Left lung (tissue), 10 donors: ENCODE data around the gene SEC61B. TPM values are rescaled to one million over a fixed set of nuclear protein-coding genes. Genes with fewer than 3 reads are reported as not detected.

Experiments used
- ATAC-seq: fragments of 200-7000 bp; cut with Tn5 transposase; one replicate; pipeline ENCODE4 v1.9.1; 2020; ENCODE audit warnings: moderate library complexity
- DNase-seq, 4 donors: peaks; one replicate each; pipeline ENCODE4 v3.0.0-alpha.2; 2013 to 2020
- H3K27ac ChIP-seq, 2 donors: fragments of 200-600 bp; sonication (generic) in 1 of 2; one replicate each; pipeline versions ENCODE4 v1.5.0 to v1.8.0; 2020 to 2021
- H3K27me3 ChIP-seq, 2 donors: fragments of 200-600 bp; sonication (generic) in 1 of 2; one replicate each; pipeline versions ENCODE4 v1.5.0 to v1.8.0; 2020 to 2021
- H3K36me3 ChIP-seq, 2 donors: fragments of 200-600 bp; sonication (generic) in 1 of 2; one replicate each; pipeline versions ENCODE4 v1.5.0 to v1.8.0; 2020 to 2021
- H3K4me1 ChIP-seq, 2 donors: fragments of 200-600 bp; one replicate each; pipeline ENCODE4 v1.8.0; 2021
- H3K4me3 ChIP-seq, 2 donors: fragments of 200-600 bp; sonication (generic) in 1 of 2; one replicate each; pipeline versions ENCODE4 v1.5.0 to v1.8.0; 2020 to 2021; ENCODE audit warnings: mild to moderate bottlenecking in 1 of 2
- H3K9me3 ChIP-seq, 2 donors: fragments of 200-600 bp; sonication (generic) in 1 of 2; one replicate each; pipeline versions ENCODE4 v1.5.0 to v1.8.0; 2020 to 2021
- intact Hi-C, 2 donors: fragments of 100-400 bp; cut with DNase I; formaldehyde crosslinking; loops; one replicate each; pipeline versions ENCODE4 v1.11.2 to v1.14.2; 2022
- polyA plus RNA-seq, 6 donors: library from polyadenylated mRNA; unstranded; fragments of 120-200 nt; gene quantifications; one replicate each; pipeline ENCODE4 v1.2.1, GENCODE V29; 2013; ENCODE audit not compliant: insufficient read length in 6 of 6
- total RNA-seq, 2 donors: library from RNA; stranded (reverse); fragmentation: NEBNext Ultra II Directional; extraction: Animal tissue kit (Norgen Biotek cat#: 25700); gene quantifications; one replicate each; pipeline ENCODE4 v1.2.1, GENCODE V29; 2021
- TF ChIP-seq, protein P1 (sequence below), 2 donors: fragments of 200-600 bp; sonication (generic) in 1 of 2; IDR thresholded peaks; one replicate each; pipeline versions ENCODE4 v1.5.0 to v1.8.0; 2021; ENCODE audit warnings: antibody characterized with exemption in 2 of 2
- donor health status: DM: no; HTN: yes; CAD: no.
- donor health status: DM: no; HTN: no; CAD: no.

Gene SEC61B
- total and polyA plus RNA-seq, 8 donors = 121 to 184 (median 139) TPM

DNA sequence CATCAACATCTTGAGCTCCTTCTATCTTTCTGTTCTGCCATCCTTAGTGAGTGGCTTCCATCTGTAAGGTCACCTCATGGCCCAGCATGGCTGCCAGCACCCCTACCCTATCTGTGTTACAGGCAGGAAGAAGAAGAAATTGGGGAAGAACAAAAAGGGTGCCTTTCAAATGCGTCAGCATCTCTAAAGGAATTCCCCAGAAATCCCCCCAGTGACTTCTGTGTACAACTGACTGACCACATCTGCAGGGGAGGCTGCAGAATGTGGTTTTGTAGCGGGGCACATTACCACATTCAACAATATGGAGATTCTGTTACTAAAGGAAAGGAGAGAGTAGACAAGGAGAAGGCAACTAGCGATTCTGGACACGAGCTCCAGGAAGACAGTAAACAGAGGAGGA, 40.5 kb upstream of the SEC61B start:
- DNase-seq = no peak
- intact Hi-C loops = no loop called here
- Histone ChIP-seq H3K36me3 (no peaks in the 10 kb centered on the region), H3K27ac (no peak overlapping the region), H3K4me3 (no peak overlapping the region), H3K4me1 (peaks cover 5 to 12% of the 10 kb centered on the region in 2 donors), H3K27me3 (no peaks in the 10 kb centered on the region), H3K9me3 (no peaks in the 10 kb centered on the region)
- TF ChIP-seq, protein P1, sequence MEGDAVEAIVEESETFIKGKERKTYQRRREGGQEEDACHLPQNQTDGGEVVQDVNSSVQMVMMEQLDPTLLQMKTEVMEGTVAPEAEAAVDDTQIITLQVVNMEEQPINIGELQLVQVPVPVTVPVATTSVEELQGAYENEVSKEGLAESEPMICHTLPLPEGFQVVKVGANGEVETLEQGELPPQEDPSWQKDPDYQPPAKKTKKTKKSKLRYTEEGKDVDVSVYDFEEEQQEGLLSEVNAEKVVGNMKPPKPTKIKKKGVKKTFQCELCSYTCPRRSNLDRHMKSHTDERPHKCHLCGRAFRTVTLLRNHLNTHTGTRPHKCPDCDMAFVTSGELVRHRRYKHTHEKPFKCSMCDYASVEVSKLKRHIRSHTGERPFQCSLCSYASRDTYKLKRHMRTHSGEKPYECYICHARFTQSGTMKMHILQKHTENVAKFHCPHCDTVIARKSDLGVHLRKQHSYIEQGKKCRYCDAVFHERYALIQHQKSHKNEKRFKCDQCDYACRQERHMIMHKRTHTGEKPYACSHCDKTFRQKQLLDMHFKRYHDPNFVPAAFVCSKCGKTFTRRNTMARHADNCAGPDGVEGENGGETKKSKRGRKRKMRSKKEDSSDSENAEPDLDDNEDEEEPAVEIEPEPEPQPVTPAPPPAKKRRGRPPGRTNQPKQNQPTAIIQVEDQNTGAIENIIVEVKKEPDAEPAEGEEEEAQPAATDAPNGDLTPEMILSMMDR (IDR thresholded peaks at IDR 0.05) = no peak
- ATAC-seq = no peak

DNA sequence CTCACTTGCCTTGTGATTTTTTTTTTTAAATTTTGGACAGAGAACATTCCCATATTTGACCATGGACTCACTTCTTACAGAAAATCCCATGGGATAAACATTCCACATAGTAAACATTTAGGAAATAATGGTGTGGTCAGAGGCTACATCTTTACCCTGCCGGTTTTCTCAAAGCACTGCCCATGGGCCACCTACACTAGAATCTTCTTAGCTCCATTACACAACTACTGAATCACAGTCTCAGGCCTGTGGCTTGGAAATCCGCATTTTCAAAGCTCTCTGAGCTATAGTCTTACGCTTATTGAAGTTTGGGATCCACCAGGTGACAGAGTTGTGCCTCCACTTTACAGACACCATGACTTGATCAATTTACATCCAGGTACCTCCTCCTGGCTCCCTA, 39.7 kb upstream of the SEC61B start:
- H3K4me3 ChIP-seq = no peak overlapping the region
- TF ChIP-seq, protein P1 (IDR thresholded peaks at IDR 0.05) = no peak
- ATAC-seq = no peak
- H3K4me1 ChIP-seq = peaks cover 5 to 12% of the 10 kb centered on the region in 2 donors
- intact Hi-C loops = no loop called here
- no peaks in the 10 kb centered on the region for H3K36me3 ChIP-seq
- H3K9me3 ChIP-seq = no peaks in the 10 kb centered on the region
- no peak overlapping the region for H3K27ac ChIP-seq
- no peak for DNase-seq
- H3K27me3 ChIP-seq = no peaks in the 10 kb centered on the region

DNA sequence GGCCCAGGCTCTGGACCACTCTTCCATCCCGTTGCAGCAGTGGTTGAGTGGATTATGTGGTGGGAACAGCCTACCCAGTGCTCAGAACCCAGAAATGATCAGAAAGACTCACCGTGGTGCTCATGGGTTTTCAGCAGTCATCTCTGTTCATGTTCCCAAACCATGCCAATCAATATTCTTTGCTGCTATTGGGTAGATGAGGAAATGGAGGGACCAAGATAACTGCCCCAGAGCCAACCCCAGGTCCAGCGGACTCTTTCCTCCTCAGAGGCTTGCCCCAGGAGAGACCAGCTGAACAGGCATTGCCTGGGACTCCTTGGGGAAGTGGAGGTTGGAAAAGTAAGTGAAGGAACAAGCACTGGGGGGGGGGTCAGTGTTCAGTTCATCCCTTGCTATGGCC, 38.5 kb upstream of the SEC61B start:
- Histone ChIP-seq H3K4me3 (no peak overlapping the region), H3K4me1 (peaks cover 5 to 12% of the 10 kb centered on the region in 2 donors), H3K27ac (no peak overlapping the region), H3K27me3 (no peaks in the 10 kb centered on the region), H3K9me3 (no peaks in the 10 kb centered on the region), H3K36me3 (no peaks in the 10 kb centered on the region)
- intact Hi-C loops = no loop called here
- ATAC-seq = no peak
- DNase-seq = no peak
- TF ChIP-seq, protein P1 (IDR thresholded peaks at IDR 0.05) = no peak

DNA sequence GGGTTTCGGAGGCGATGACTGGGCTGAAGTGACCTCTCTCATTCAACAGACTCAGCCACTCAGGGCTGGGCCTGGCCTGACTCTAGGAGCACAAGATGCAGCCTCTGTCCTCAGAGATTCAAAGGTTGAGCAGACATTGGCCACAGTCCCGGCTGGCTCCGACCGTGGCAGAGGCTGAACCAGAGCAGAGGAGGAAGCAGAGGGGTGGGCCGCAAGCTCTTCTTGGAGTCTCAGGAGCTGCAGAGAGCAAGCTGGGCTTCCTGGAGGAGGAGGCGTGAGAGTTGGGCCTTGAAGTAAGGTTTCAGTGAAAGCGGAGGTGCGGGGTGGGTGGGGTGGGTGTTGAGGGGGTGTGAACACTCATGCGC, 38.0 kb upstream of the SEC61B start:
- H3K27ac ChIP-seq = no peak overlapping the region

DNA sequence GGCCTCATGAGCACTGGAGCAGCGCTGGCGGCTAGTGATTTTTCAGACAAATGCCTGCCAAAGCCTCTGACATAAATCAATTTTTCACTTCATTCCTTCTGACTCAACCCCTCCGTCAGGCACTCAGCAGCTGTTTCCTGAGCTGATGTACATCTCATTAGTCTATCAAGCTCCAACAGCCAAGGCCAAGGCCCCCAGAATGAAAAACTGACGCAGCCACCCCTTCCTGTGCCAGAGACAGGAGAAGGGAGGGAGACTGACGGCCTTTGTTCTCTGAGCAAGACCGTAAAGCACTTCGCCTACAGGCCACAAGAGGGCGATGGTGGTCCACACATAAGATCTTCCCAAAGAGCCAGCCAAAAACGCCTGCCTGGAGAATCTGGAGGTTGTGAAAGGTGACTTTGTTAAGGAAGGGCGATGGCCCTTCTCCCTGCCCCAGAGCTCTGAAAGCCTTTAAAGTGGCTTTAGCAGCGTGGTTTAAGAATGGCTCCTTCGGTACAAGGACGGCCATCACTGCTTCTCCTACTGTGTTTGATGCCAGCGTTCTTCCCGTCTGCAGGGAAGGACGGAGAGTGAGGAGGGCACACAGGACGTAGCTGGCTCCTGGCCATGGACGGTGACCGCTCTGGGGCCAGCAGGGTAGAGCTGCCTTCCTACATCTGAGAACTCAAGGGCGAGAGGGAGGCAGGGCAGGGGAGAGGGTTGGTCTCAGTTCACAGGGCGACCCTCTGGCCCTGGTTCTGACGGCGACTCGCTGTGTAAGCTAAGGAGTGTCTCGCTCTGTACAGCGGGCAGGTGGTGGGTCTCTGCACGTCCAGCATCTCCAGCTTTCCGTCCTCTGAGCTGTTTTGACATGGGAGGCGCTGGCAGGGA, 37.4 kb upstream of the SEC61B start:
- TF ChIP-seq, protein P1 (IDR thresholded peaks at IDR 0.05) = peak; percentile 91 to 94
- H3K9me3 ChIP-seq = no peaks in the 10 kb centered on the region
- H3K4me1 ChIP-seq = peaks cover 5 to 12% of the 10 kb centered on the region in 2 donors
- no peaks in the 10 kb centered on the region for H3K36me3 ChIP-seq
- ATAC-seq (peak; percentile 97), DNase-seq (peak; percentile 77 to 97 (median 84))
- H3K27ac ChIP-seq = no peak overlapping the region
- no peaks in the 10 kb centered on the region for H3K27me3 ChIP-seq
- no peak overlapping the region for H3K4me3 ChIP-seq
- intact Hi-C loops = no loop called here

More for the DNA sequence above, 38.0 kb upstream of the SEC61B start:
- TF ChIP-seq, protein P1 (IDR thresholded peaks at IDR 0.05) = no peak
- H3K27me3 ChIP-seq = no peaks in the 10 kb centered on the region
- ATAC-seq (peak; percentile 18), DNase-seq (no peak)
- no peak overlapping the region for H3K4me3 ChIP-seq
- H3K36me3 ChIP-seq = no peaks in the 10 kb centered on the region
- peaks cover 5 to 12% of the 10 kb centered on the region in 2 donors for H3K4me1 ChIP-seq
- intact Hi-C loops = no loop called here
- no peaks in the 10 kb centered on the region for H3K9me3 ChIP-seq
